Measurements from ENCODE around the gene LPCAT2.

DNA sequence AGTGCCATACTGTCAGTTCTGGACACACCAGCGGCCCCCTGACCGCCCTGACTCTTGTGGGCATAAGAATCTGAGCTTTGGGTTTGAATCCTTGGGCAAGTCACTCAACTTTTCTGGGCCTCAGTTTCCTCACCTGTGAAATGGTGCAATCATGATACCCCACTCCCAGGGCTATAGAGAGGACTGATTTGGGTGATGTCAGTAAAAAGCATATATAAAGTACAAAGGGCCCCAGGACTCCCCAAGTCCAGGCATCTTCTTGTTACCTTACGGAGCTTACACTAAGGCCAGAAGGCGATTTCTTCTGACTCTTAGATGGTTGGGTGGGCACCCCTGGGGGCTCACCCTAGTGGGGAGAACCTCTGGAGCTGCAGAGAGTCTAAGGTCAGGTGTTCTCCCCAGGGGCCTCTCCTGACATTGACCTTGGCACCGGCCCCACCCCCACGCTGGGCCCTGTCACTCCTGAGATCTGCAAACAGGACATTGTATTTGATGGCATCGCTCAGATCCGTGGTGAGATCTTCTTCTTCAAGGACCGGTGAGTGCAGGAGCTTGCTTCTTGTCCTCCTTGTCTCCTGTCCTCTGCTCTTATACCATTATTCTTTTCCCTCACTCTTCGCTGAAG lies 16.0 kb upstream of the LPCAT2 start:
- TF ChIP-seq, protein P1, sequence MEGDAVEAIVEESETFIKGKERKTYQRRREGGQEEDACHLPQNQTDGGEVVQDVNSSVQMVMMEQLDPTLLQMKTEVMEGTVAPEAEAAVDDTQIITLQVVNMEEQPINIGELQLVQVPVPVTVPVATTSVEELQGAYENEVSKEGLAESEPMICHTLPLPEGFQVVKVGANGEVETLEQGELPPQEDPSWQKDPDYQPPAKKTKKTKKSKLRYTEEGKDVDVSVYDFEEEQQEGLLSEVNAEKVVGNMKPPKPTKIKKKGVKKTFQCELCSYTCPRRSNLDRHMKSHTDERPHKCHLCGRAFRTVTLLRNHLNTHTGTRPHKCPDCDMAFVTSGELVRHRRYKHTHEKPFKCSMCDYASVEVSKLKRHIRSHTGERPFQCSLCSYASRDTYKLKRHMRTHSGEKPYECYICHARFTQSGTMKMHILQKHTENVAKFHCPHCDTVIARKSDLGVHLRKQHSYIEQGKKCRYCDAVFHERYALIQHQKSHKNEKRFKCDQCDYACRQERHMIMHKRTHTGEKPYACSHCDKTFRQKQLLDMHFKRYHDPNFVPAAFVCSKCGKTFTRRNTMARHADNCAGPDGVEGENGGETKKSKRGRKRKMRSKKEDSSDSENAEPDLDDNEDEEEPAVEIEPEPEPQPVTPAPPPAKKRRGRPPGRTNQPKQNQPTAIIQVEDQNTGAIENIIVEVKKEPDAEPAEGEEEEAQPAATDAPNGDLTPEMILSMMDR (IDR thresholded peaks at IDR 0.05): no peak
- TF ChIP-seq POLR2A (IDR thresholded peaks at IDR 0.05) (no peak), POLR2AphosphoS5 (IDR thresholded peaks at IDR 0.05) (no peak)
